SJCRH30 (cell line): Measurements from ENCODE around the gene SMIM10L2A. TPM values are rescaled to one million over a fixed set of nuclear protein-coding genes. Genes with fewer than 3 reads are reported as not detected.
"Not testable (repeated sequence)": the region's sequence is repeated elsewhere in the genome, so short reads cannot be mapped to it uniquely, and the experiment has no call there.

ENCODE experiments used
- DNase-seq, 2 experiments: peaks; one replicate each; pipeline ENCODE4 v3.0.0-alpha.2; 2015 to 2020
- H3K27ac ChIP-seq: fragments of 250-450 bp; sonication (Bioruptor Pico); 2 replicates; pipeline ENCODE4 v1.5.1; 2020; ENCODE audit warnings: mild to moderate bottlenecking, moderate library complexity
- H3K27me3 ChIP-seq: fragments of 250-450 bp; sonication (Bioruptor Pico); 2 replicates; pipeline ENCODE4 v1.5.1; 2020; ENCODE audit warnings: mild to moderate bottlenecking, moderate library complexity
- H3K36me3 ChIP-seq: fragments of 250-450 bp; sonication (Bioruptor Pico); 2 replicates; pipeline ENCODE4 v1.5.1; 2020; ENCODE audit warnings: mild to moderate bottlenecking, moderate library complexity
- H3K4me1 ChIP-seq: fragments of 250-450 bp; sonication (Bioruptor Pico); 2 replicates; pipeline ENCODE4 v1.5.1; 2020; ENCODE audit warnings: mild to moderate bottlenecking, moderate library complexity
- H3K4me3 ChIP-seq: fragments of 250-450 bp; sonication (Bioruptor Pico); 2 replicates; pipeline ENCODE4 v1.5.1; 2020; ENCODE audit warnings: mild to moderate bottlenecking, moderate library complexity
- H3K9me3 ChIP-seq: fragments of 250-450 bp; sonication (Bioruptor Pico); replicated peaks from 2 replicates; pipeline ENCODE4 v1.5.1; 2020; ENCODE audit warnings: mild to moderate bottlenecking, moderate library complexity
- total RNA-seq: library from RNA; depleted of rRNA; stranded (reverse); fragments of >200 nt; shearing (Covaris generic); gene quantifications from 2 replicates; pipeline ENCODE4 v1.2.3, GENCODE V29; 2014; rRNA removed

The SMIM10L2A gene
- total RNA-seq, 1 experiment from 2014 or later = not detected

DNA sequence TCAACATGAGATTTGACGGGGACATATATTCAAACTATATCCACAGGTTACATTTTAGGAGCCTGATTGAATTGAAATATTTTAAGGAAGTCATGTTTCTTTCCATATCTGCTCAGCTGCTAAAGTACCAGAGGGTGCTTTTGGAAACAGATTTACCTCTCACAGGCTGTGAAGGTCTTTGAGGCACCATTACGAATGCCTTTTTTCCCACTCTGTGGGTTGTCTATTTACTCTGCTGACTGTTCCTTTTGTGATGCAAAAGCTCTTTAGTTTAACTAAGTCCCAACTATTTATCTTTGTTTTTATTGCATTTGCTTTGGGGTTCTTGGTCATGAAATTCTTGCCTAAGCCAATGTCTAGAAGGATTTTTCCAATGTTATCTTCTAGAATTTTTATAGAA lies 40.0 kb downstream of the SMIM10L2A start:
- H3K9me3 ChIP-seq, H3K4me3 ChIP-seq, H3K27me3 ChIP-seq, DNase-seq, H3K27ac ChIP-seq, H3K36me3 ChIP-seq, H3K4me1 ChIP-seq: not testable (repeated sequence)

DNA sequence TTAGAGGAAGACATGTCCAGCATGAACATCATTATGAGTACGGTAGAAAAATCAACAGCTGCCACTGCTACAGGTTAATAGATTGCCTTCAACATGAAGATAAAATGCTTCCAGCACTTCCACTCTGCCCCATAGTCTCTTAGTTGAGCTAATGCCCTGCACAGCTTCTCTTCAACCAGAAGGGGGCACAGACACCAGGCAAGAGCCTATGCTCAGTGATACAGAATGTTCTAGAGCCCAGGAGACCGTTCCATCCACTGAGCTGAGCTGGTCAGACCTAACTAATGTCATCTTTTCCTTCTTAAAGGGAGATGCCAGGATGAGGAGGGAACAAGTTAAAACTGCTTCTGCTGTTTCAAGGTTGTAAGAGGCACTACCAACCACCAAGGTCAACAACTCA lies 42.2 kb downstream of the SMIM10L2A start:
- no peaks in the 10 kb centered on the region for H3K4me1 ChIP-seq
- H3K9me3 ChIP-seq = no peaks in the 10 kb centered on the region
- DNase-seq = no peak
- no peaks in the 10 kb centered on the region for H3K27me3 ChIP-seq
- no peak overlapping the region for H3K4me3 ChIP-seq
- no peak overlapping the region for H3K27ac ChIP-seq
- H3K36me3 ChIP-seq = no peaks in the 10 kb centered on the region

DNA sequence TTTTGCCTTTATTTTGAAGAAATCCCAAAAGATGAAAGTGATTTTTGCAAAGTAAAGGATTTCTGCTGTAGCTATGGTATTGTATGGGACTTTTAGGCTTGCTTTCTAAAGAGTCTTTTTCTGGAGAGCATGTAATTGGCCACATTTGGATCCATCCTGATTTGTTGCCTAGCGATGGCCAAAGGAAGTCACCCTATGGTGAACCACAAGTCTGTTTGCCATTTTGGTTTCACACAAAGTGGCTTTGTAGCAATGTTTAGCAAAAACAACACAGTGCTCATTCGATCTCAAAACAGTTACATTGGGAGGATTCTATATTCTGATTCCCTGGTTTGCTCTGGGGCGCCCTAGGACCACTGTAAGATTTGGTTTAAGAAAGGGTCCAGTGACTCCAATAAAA lies 54.6 kb downstream of the SMIM10L2A start:
- Histone ChIP-seq H3K27ac (no peak overlapping the region), H3K4me3 (no peak overlapping the region), H3K9me3 (no peaks in the 10 kb centered on the region), H3K36me3 (no peaks in the 10 kb centered on the region), H3K4me1 (no peaks in the 10 kb centered on the region), H3K27me3 (no peaks in the 10 kb centered on the region)
- DNase-seq = no peak

DNA sequence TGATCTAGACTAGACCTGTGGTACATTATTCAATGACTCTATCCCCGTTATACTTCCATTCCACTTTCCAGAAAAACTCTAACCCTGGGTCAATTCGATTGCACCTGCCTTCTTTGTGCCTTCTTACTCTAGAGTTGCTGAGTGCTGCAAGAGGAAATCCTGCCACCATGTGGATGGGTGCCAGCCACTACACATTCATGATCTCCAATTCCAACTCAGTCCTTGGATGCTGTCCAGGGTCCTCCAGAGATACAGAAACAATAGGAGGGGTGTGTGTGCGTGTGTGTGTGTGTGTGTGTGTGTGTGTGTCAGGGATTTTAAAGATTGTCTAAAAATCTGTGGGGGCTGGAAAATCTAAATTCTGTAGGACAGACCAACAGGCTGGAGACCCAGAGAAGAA lies 55.8 kb downstream of the SMIM10L2A start:
- H3K4me3 ChIP-seq = no peak overlapping the region
- H3K9me3 ChIP-seq = no peaks in the 10 kb centered on the region

More for the DNA sequence above, 55.8 kb downstream of the SMIM10L2A start:
- Histone ChIP-seq H3K27ac (no peak overlapping the region), H3K36me3 (no peaks in the 10 kb centered on the region), H3K27me3 (no peaks in the 10 kb centered on the region), H3K4me1 (no peaks in the 10 kb centered on the region)
- DNase-seq = peak; percentile 76 to 80

Other genes starting within 250 kb of the SMIM10L2A start
- gene ETDA, start 169.9 kb upstream of the SMIM10L2A start, total RNA-seq = not detected in 2 replicates
- gene ETDC, start 112.5 kb upstream of the SMIM10L2A start, total RNA-seq = not detected in 2 replicates
- gene ZNF75D, start 77.8 kb upstream of the SMIM10L2A start, total RNA-seq = 9.6 and 11.0 TPM in 2 replicates
- 5.5 and 7.4 TPM in 2 replicates for gene ZNF449, start 77.1 kb upstream of the SMIM10L2A start, total RNA-seq
- 12.0 and 13.6 TPM in 2 replicates for gene INTS6L, start 98.7 kb downstream of the SMIM10L2A start, total RNA-seq